HEK293 (cell line): ENCODE results near the gene HOXD12.

Experiments used
- CTCF ChIP-seq: fragments of 450-650 bp; formaldehyde crosslinking; IDR thresholded peaks from 2 replicates; pipeline ENCODE4 v1.5.1; 2016; ENCODE audit warnings: missing biosample characterization, missing genetic modification characterization
- EGR2 ChIP-seq: fragments of 450-650 bp; formaldehyde crosslinking; IDR thresholded peaks from 2 replicates; pipeline ENCODE4 v1.5.1; 2016; ENCODE audit warnings: low read depth, missing biosample characterization, missing genetic modification characterization
- TCF7L2 ChIP-seq: IDR thresholded peaks from 2 replicates; pipeline ENCODE4 v1.6.1; 2011; ENCODE audit warnings: low read depth, mild to moderate bottlenecking, inconsistent platforms, low read length, moderate library complexity, borderline replicate concordance
- YY1 ChIP-seq: fragments of 450-650 bp; formaldehyde crosslinking; IDR thresholded peaks from 2 replicates; pipeline ENCODE4 v1.5.1; 2018; ENCODE audit warnings: missing biosample characterization, missing genetic modification characterization
- ZFP41 ChIP-seq: fragments of 450-650 bp; formaldehyde crosslinking; IDR thresholded peaks from 2 replicates; pipeline ENCODE4 v1.5.1; 2016; ENCODE audit warnings: missing biosample characterization, missing genetic modification characterization, borderline replicate concordance
- ZNF138 ChIP-seq: fragments of 450-650 bp; formaldehyde crosslinking; IDR thresholded peaks from 2 replicates; pipeline ENCODE4 v1.5.1; 2016; ENCODE audit warnings: missing biosample characterization, missing genetic modification characterization, borderline replicate concordance
- ZNF2 ChIP-seq: fragments of 450-650 bp; formaldehyde crosslinking; IDR thresholded peaks from 2 replicates; pipeline ENCODE4 v1.5.1; 2016; ENCODE audit warnings: missing biosample characterization, missing genetic modification characterization
- ZNF274 ChIP-seq, 2 experiments: fragments of 200-500 bp in 1 of 2; fragments of 450-650 bp in 1 of 2; sonication (Bioruptor generic) in 1 of 2; formaldehyde crosslinking in 1 of 2; IDR thresholded peaks; 2 replicates each; pipeline versions ENCODE4 v1.5.1 to v1.6.1; 2014 to 2016; ENCODE audit warnings: borderline replicate concordance in 1 of 2, inconsistent platforms in 1 of 2, low read length in 1 of 2, missing biosample characterization in 1 of 2, missing genetic modification characterization in 1 of 2
- ZNF324 ChIP-seq: fragments of 450-650 bp; formaldehyde crosslinking; IDR thresholded peaks from 2 replicates; pipeline ENCODE4 v1.5.1; 2016; ENCODE audit warnings: missing biosample characterization, missing genetic modification characterization
- ZNF423 ChIP-seq: fragments of 450-650 bp; formaldehyde crosslinking; IDR thresholded peaks from 2 replicates; pipeline ENCODE4 v1.5.1; 2016; ENCODE audit warnings: missing biosample characterization, missing genetic modification characterization
- ZNF513 ChIP-seq: fragments of 450-650 bp; IDR thresholded peaks from 2 replicates; pipeline ENCODE4 v1.5.1; 2018; ENCODE audit warnings: missing biosample characterization, missing genetic modification characterization
- TF ChIP-seq, protein P1 (sequence below): fragments of 450-650 bp; formaldehyde crosslinking; conservative IDR thresholded peaks from 2 replicates; pipeline ENCODE4 v1.5.1; 2016; ENCODE audit warnings: low read depth, missing biosample characterization, missing genetic modification characterization

GRCh38 chr2:176127774-176128072, 28.1 kb downstream of the HOXD12 start:
- TF ChIP-seq EGR2 (no peak), ZNF324 (tag by site-specific recombination) (no peak), ZNF513 (tag by site-specific recombination) (no peak), CTCF (tag by site-specific recombination) (no peak), ZNF423 (tag by site-specific recombination) (no peak), TCF7L2 (no peak), ZNF138 (tag by site-specific recombination) (no peak), ZNF274 (IDR thresholded peaks at IDR 0.05; ENCODE audit: low read length) (no peak), ZNF274 (tag by site-specific recombination; IDR thresholded peaks at IDR 0.05; ENCODE audit: borderline replicate concordance) (no peak), ZFP41 (tag by site-specific recombination) (no peak), YY1 (tag by site-specific recombination) (no peak), ZNF2 (tag by site-specific recombination) (no peak)
- TF ChIP-seq, protein P1, sequence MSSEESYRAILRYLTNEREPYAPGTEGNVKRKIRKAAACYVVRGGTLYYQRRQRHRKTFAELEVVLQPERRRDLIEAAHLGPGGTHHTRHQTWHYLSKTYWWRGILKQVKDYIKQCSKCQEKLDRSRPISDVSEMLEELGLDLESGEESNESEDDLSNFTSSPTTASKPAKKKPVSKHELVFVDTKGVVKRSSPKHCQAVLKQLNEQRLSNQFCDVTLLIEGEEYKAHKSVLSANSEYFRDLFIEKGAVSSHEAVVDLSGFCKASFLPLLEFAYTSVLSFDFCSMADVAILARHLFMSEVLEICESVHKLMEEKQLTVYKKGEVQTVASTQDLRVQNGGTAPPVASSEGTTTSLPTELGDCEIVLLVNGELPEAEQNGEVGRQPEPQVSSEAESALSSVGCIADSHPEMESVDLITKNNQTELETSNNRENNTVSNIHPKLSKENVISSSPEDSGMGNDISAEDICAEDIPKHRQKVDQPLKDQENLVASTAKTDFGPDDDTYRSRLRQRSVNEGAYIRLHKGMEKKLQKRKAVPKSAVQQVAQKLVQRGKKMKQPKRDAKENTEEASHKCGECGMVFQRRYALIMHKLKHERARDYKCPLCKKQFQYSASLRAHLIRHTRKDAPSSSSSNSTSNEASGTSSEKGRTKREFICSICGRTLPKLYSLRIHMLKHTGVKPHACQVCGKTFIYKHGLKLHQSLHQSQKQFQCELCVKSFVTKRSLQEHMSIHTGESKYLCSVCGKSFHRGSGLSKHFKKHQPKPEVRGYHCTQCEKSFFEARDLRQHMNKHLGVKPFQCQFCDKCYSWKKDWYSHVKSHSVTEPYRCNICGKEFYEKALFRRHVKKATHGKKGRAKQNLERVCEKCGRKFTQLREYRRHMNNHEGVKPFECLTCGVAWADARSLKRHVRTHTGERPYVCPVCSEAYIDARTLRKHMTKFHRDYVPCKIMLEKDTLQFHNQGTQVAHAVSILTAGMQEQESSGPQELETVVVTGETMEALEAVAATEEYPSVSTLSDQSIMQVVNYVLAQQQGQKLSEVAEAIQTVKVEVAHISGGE (tag by site-specific recombination) = no peak
